ENCODE data around the gene UTP14C.
"Not testable (repeated sequence)": the region's sequence is repeated elsewhere in the genome, so short reads cannot be mapped to it uniquely, and the experiment has no call there.

The UTP14C gene

GRCh38 chr13:52003541-52003940 is 20.9 kb upstream of the UTP14C start:
- DNase-seq = no peak

DNA sequence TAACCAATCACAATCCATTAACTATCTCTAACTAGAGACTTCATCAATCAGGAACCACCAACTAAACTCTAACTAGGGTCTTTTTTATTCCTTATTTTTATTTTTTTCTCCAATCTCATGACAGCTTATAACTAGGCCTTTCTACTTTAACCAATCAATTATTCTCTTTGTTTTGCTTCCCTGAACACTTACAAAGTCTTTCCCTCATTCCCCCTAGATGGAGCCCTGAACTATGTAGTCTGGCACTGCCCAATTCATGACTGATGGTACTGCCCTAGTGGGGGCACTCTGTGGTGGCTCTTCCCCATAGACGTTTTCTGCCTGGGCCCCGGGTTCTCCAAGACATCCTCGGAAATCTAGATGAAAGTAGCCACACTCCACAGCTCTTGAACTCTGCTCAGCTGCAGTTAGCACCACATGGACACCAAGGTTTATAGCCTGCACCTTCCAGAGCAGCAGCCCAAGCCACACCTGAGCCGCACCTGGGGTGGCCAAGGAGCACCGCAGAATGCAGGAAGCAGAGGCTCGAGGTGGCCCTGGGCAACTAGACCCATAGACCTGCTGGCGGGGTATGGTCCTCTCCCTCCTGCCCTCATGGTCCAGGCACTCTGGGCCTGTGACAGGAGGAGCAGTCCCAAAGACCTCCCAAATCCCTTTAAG is 19.9 kb upstream of the UTP14C start:
- no peak for DNase-seq

GRCh38 chr13:52005841-52006522 is 18.5 kb upstream of the UTP14C start:
- no peak for DNase-seq

DNA sequence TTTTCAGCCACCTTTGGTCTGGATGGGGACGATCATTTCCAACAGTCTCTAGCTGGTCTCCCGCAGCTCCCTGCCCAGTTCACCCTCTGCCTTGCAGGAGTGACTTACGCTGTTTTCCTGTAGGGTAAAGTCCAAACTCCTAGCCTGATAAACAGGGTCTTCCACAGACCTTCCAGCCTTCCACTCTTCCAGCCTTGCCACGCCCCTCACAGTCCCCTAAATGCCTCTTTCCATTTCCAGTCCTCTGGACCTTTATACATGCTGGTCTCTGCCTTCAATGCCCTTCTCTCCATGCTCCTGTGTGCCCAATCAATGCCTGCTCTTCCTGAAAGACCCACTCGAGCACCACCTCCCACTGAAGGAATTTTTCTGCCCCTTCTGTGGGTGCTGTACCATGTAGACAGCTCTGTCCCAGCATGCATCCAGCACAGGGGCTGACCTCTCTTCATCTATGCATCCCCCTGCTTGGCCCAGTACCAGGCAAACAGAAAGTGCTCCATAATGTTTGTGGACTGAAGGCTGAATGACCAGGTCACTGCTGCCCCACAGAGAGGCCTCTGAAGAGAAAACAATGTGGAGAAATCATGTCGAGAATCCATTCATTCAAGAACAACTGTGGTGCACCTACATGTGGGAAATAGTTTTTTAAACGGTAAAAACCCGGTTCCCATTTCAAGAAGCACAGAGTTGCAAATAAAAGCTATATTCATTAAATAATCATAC is 17.8 kb upstream of the UTP14C start:
- DNase-seq = no peak

DNA sequence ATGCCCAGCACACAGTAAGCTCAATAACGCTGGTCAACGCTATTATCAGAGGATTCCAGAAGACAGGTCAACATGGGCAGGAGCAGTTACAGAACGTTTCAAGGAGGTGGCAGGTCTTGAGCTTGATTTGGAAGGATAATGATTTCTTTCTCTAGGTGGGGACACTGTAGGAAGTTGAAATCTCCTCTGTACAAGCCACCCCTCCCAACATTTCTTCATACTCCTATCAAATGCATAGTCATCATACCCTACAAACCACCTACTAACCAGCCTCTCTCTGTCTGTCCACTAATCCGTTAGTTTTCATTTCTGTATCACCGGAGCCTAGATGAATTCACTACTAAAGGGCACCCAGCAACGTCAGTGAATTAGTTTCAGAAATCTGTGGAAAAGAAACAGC is 14.5 kb upstream of the UTP14C start:
- DNase-seq = no peak

DNA sequence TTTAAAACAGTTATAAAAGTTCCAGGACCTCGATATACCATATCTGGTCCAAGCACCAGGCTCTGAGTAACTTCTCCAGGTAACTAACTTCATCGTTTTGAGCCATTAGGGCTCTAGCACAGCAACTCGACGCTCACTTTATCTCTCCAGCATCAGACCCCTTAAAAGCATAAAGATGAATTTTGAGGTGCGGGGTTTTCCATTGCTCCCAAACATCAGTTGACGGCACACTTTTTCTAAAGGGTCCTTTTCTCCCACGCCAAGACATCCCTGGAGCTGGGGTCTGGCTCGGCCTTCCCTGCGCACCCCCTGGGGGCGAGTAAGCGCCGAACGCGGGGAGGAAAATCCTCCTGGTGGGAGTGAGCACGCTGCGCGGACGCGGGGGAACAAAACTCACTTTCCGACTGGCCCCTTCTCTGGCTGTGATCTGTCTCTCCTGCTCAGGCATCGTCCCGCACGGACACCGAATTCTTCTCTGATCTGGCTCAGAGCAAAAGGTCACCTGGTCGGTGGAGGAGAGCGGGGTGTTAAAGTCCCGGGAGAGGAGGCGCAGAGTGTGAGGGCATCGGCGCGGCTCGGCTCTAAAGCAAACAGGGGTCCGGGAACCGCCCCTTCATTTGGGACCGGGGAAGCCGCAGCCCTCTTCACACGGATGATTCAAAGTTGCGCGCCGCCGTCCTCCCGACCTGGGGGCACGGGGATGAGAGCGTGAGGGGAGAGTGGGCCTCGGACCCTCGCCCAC is 13.4 kb upstream of the UTP14C start, which contains the start of gene ATP7B:
Gene ATP7B (minus strand): TSS at position 561 of the 742 bp plus-strand sequence. CDS start 113 bp downstream, at position 448.
- DNase-seq = no peak

GRCh38 chr13:52011632-52012511 is 12.6 kb upstream of the UTP14C start, which contains the start of gene ALG11:
Gene ALG11, plus strand, starts transcription at chr13:52012398. Its CDS starts 21 bp downstream, at chr13:52012419.
- peak; percentile 100 for DNase-seq

DNA sequence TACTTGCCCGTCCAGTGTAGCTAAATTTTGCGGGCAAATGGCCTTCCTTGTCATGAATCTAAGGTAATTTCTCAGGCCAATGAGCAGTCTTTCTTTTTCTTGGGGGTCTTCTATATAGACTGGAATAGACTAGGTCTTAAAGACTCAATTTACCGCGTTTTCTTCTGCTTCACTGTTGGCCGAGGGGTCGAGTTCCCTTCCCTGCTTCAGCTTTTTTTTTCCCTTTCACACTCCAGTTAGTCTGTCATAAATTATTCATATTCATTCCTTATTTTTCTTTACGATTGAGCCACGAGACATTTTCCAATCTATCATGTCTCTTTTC is 12.0 kb upstream of the UTP14C start:
- DNase-seq = no peak

GRCh38 chr13:52016296-52016695 is 8.2 kb upstream of the UTP14C start:
- DNase-seq = no peak

DNA sequence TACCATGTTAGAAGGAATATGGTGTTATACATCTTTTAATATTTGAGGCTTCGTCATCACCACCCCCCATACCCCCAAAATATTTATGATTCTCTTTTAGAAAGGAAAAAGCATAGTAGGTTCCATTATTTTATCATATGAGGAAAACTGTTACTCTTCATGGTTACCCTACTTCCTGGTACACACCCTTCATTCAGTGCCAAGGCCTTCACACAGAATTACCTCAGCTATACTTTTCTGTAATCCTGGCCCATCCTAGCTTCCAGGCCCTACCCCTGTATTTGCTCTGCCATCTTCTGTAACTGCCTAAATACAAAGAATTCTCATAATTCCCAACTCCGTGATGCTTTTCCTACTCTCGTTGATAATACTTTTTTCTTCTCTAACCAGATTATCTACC is 4.3 kb upstream of the UTP14C start:
- DNase-seq = no peak

GRCh38 chr13:52022356-52022755 is 2.1 kb upstream of the UTP14C start:
- DNase-seq = no peak

DNA sequence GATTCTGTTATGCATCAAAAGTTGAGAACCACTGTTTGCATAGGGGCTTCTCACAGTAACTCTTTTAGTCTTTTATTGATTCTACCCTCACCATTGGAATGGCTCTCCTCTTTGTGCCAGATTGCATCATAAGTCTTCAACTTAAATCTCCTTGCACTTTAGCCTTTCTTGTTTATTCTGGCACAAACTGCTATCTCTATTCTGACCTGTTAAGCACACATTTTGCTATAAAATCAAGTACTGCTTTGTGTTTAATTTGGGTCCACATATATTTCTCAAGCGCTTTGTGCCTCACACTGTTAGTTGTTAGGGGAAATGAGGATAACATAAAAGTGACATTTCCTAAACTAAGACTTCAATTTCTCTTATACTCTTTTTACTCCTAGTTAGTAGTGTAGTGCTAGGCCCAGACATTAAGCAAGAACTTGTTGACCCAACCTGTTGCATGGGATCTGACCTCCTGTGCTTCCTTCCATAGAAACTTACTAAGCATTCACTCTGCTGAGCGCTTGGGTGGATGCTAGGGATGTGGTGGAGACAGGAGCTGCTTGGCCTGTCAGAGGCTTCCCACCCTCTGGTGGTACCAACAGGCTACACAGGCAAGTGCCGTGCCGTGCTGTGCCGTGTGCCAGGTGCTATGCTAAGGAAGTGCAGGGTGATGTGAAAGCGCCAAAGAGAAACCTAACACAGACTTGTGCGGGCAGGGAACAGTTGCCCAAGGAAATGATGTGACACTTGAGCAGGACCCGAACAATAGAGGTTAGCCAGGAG is 1.2 kb downstream of the UTP14C start:
- no peak for DNase-seq

GRCh38 chr13:52026246-52026626 is 1.7 kb downstream of the UTP14C start:
- DNase-seq = no peak

DNA sequence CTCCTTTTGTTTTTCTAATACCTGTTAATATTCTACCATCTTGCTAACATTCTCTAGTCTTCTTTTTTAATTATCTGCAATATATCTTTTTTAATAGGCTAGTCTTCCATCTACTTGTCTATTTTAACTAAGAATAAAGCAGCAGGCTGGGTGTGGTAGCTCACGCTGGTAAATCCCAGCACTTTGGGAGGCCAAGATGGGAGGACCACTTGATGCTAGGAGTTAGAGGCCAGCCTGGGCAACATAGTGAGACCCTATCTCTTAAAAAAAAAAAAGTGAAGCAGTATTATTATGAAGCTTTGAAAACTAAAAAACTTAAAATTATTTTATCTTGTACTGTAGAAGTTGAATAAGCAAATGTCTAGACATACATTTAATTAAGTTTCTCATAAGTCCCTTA is 3.3 kb downstream of the UTP14C start:
- no peak for DNase-seq

- DNase-seq = no peak
Observed at GRCh38 chr13:52029569-52029968, 5.1 kb downstream of the UTP14C start.

DNA sequence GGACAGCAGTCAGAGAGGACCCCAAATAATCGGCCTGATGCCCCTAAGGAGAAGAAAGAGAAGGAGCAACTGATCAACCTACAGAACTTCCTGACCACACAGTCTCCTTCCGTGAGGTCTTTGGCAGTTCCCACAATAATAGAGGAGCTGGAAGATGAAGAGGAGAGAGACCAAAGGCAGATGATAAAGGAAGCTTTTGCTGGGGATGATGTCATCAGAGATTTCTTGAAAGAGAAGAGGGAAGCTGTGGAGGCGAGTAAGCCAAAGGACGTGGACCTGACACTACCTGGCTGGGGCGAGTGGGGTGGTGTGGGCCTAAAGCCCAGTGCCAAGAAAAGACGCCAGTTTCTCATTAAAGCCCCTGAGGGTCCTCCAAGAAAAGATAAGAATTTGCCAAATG is 5.9 kb downstream of the UTP14C start:
- DNase-seq = not testable (repeated sequence)

DNA sequence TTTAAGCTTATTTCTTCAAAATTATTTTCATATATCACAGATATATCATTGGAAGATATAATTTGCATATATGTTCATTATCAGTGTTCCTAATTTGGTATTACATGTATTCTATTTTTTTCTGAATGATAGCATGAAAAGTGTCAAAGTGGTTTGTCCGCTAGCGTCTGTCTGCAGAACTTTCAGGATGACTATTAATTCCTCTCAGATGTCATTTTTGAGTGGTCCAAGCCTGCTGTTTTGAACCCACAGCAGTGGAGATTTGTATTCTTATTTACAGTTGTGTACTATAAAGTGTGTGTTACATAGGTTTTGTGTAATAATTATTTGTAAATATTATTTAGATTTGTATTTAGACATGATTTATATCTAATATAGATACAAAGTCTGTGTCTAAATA is 8.5 kb downstream of the UTP14C start:
- no peak for DNase-seq

- no peak for DNase-seq
Observed at GRCh38 chr13:52034616-52035226, 10.2 kb downstream of the UTP14C start.

DNA sequence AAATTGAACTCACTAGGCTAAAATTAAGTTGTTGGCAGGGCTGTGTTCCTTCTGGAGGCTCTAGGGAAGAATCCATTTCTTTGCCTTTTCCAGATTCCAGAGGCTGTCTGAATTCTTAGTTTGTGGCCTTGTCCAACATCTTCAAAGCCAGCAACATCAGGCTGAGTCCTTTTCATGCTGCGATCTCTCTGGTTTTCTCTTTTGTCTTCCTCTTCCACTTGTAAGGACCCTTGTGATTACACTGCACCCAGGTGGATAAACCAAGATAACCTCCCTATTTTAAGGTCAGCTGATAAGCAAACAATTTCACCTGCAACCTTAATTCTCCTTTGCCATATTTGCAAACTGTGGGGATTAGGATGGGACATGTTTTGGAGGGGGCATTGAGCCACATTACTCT is 11.5 kb downstream of the UTP14C start:
- no peak for DNase-seq

DNA sequence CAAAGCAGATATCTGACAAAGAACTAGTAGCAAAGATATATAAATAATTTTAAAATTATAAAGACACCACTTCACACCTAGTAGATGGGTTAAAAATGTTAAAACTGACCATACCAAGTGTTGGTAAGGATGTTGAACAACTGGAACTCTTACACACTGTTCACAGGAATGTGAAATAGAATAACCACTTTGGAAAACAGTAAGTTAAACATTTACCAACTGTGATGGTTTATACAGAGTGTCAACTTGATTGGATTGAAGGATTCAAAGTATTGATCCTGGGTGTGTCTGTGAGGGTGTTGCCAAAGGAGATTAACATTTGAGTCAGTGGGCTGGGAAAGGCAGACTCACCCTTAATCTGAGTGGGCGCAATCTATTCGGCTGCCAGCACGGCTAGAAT is 19.2 kb downstream of the UTP14C start:
- DNase-seq = no peak

GRCh38 chr13:52047463-52047862 is 23.0 kb downstream of the UTP14C start:
- no peak for DNase-seq

Measured in right forelimb (tissue), 1 donor.